HuH-7 (cell line): ENCODE data around the gene APIP.

Experiments used
- DNase-seq: peaks from one replicate; pipeline ENCODE4 v3.0.0; 2011; ENCODE audit warnings: low spot score

Gene APIP, protein sequence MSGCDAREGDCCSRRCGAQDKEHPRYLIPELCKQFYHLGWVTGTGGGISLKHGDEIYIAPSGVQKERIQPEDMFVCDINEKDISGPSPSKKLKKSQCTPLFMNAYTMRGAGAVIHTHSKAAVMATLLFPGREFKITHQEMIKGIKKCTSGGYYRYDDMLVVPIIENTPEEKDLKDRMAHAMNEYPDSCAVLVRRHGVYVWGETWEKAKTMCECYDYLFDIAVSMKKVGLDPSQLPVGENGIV

DNA sequence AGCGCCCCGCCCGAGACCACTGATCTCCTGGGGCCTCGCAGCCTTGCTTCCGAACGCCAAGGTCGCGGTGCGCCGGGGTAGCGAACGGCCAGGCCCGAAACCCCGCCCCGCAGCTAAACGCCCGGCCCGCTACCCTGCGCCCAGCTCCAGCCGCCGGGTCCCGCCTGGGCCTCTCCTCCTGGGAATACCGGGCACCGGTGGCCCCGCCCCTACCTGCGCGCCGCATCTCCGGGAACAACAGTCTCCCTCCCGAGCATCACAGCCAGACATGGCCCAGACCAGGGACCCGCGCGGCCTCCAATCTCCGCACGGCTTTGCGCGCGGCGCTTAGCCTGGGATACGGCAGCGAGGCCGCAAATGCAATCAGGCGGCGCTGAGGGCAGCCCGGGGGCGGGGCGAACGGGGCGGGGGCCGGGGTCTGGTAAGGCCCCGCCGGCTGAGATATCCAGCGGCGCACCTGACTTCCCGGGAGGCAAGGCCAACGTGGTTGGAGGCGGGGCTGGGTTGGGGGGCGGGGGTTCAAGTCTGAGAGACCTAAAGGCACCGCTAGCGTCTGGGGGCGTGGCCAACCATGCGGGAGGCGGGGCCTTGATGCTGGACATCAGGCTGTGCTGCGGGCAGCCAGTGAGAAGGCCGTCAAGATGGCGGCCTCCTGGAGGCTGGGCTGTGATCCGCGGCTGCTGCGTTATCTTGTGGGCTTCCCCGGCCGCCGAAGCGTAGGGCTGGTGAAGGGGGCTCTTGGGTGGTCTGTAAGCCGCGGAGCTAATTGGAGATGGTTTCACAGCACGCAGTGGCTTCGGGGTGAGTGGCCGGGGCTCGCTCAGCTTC, at the start of gene APIP, which contains the start of gene PDHX:
Gene APIP (minus strand): TSS at position 365 of the 828 bp plus-strand sequence. CDS start 95 bp downstream, at position 270.
Gene PDHX (plus strand): TSS at position 604 of the 828 bp plus-strand sequence. CDS start 38 bp downstream, at position 642.
- DNase-seq: peak; percentile 78

DNA sequence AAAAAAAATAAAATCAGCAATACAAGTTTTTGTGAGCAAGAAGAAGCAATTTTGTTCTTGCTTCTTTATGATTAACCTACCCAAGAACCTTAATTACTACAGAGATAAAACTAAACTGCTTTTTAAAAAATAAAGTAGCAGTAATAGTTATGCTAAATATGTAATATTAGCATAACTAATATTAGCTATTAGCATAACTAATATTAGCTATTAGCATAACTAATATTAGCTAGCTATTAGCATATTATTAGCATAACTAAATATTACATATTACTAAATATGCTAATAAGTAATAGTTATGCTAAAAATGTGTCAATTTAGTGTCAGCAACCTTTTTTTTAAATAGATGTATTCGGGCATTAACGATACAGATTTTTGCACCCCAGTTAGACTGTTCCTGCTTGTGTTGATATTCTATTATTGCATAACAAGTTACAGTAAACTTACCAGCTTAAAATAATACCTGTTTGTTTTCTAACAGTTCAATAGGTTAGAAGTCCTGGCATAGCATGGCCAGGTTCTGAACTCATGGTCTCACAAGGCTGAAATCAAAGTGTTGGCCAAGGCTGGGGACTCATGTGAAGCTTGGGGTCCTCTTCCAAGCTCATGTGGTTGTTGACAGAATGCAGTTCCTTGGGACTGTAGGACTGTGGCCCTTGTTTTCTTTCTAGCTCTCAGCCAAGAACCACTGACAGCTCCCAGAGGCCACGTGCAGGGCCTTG, 48.6 kb upstream of the APIP start:
- DNase-seq: no peak

DNA sequence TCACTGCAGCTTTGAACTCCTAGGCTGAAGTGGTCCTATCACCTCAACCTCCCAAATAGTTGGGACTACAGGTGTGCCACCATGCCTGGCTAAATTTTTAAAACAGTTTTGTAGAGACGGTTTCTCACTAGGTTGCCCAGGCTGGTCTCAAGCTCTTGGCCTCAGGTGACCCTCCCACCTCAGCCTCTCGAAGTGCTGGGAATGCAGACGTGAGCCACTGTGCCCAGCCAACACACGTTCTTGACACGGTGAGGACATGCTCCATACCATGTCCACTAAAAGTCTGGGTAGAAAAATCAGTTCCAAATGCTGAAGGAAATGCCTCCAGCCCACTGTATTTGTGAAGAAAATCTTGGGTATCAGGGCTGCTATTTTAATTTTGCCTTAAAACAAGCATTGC, 47.2 kb upstream of the APIP start:
- no peak for DNase-seq

DNA sequence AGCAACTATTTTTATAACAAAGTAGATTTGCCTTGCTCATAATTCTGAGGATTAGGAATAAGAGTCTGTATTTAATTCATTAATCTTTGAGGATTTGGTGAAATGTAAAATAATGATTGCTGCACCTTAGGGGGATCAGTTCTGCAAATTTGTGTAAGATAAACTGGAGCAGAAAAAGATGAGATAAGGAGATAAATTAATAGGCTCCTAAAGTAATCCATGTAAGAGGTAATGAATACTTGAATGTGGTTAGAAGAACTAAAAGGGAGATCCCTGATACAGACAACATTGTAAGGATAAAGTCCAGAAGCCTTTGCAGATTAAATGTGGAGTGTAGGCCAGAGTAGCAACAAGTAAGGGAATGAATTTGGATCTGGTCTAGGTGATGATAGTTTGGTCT, 45.9 kb upstream of the APIP start:
- no peak for DNase-seq

DNA sequence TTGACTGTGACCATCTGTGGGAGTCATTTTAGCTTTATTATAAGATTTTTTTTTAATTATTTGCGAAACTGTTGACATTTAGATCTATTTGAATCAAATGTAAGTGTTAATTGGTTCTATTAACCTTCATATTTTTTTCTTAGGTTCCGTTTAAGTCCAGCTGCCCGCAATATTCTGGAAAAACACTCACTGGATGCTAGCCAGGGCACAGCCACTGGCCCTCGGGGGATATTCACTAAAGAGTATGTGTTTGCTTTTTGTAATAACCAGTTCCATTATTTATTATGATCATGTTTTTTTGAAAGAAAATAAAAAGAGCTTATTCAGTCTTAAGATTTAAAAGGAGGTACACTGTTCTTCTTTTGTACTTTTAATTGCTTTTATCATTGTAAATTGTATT, 44.1 kb upstream of the APIP start:
- DNase-seq: no peak

DNA sequence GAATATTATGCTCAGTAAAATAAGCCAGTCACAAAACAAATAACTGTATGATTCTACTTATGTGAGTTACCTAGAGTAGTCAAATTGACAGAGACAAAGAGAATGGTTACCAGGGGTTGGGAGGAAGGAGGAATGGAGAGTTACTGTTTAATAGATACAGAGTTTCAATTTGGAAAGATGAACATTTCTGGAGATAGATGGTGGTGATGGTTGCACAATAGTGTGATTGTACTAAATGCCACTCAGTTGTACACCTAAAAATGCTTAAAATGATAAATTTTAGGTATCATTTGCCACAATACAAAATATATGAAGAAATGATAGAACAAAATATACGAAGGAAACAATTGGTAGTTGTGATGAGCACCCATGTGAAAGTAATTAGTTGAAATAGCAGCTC, 43.6 kb upstream of the APIP start:
- no peak for DNase-seq

DNA sequence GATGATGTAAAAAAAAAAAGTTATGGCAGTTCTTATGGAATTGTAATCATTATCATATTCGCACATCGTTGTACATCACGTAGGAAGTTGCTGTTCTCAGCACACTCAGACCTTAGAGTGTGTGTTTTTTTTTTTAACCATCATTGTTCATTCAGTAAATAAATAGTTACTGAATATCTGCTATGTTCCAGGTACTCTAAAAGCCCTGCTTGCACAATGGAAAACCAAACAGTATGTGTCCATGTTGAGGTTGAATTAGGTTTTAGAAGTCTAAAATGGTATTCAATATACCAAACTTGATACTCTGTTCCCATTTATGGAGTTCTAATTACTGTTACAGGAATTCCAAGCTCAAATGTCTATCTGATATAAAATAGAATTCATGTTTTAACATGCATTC, 41.4 kb upstream of the APIP start:
- no peak for DNase-seq

DNA sequence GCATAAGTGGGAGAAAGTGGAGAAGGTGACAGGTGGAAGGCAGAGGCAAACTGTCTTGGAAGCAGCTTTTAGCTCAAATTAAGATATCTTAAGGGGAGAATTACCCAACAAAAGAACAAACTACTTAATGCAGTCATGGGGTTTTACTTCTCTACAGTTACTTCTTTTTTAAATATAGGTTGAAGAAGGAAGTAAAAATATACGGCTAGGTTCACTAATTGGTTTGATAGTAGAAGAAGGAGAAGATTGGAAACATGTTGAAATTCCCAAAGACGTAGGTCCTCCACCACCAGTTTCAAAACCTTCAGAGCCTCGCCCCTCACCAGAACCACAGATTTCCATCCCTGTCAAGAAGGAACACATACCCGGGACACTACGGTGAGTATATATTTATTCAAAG, 41.0 kb upstream of the APIP start:
- DNase-seq: no peak

DNA sequence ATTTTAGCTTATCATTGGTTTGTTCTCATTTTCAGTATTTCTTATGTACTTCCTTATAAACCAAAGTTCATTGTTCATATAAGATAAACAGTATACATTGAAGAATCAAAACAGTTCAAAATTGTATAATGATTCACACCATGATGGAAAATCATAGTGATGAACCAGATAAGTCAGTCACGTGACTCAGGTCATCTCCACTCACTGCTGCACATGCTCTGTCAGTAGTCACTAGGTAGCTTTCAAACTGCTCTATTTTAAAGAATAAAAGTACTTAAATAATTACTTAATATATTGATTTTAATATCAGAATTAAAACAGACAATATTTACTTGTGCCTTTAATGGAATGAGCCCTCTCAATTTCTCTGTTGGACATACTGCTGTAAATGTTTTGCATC, 37.8 kb upstream of the APIP start:
- no peak for DNase-seq

DNA sequence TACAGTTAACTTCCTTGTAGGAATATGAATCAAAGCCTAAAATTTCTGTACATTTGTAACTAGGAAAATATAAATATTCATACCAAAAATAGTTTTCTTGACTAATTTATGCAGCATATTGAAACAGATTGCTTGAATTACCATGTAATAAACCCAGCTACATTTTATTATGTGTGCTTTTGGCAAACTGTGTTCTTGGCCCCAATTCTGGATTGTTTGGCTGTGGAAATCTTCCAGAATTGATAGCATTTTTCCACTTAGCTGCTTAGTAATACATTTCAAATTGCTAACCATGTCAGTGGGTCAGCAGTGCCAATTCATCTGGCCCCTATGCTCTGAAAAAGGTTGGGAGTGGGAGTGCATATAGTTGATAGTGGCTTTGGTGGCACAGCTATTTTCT, 32.5 kb upstream of the APIP start:
- DNase-seq: no peak

DNA sequence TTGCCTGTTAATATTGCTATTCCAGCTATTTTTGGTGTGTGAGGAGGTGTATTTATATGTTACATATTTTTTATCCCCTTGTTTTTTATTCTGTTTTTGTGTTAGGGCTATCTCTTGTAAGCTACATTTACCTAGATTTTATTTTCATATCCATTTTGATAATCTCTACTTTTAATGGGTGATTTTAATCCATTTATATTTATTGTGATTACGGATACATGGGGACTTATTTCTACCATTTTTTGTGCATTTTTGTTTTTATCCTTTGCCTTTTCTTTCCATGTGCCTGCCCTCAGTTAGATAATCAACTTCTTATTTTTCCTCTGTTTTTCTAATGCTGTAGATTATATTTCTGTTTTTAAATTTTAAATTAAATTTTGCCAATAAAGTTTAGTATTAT, 28.5 kb upstream of the APIP start:
- no peak for DNase-seq

DNA sequence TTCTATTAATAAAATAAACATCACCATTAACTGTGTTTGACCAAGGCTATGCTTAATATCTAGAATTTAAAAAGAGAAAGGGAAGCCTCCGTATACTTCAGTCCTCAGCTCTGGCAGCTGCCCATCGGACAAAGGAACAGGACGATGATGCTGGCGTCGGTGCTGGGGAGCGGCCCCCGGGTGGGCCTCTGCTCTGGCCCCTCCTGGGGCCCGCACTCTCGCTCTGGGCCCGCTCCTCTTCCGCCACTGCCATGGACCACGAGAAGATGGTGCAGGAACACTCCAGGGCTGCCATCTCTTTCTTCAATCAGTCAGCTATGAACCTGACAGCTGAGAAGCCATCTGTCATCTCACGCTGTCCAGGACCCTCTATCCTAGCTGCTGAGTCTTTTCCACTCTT, 25.5 kb upstream of the APIP start:
- DNase-seq: no peak

DNA sequence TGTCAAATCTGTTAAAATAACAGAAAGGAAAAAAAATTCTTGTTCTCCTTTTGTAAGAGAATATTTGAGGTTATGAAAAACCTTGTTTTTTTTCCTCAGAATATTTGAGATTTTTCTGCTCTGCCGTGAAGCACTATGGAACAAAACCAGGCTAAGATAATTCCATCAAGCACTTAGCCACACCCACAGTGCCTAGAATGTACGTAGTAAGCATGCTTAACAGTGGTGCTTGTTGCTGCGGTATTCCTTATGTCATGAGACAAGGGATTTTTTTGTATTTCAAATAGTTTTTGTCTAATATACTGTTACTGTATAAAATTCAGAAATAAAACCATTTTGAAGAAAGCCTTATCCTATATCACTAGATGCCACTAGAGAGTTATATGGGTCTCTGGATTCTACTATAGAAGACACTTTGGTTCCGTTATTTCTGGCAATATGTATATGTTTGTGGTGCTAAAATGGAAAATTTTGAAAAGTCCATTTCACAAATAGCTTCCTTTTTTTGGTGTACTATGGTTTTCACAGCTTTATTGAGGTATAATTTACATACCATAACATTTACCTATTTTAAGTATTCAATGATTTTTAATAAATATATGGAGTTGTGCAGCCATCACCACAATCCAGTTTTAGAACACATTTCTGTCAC, 24.0 kb upstream of the APIP start:
- DNase-seq: no peak

DNA sequence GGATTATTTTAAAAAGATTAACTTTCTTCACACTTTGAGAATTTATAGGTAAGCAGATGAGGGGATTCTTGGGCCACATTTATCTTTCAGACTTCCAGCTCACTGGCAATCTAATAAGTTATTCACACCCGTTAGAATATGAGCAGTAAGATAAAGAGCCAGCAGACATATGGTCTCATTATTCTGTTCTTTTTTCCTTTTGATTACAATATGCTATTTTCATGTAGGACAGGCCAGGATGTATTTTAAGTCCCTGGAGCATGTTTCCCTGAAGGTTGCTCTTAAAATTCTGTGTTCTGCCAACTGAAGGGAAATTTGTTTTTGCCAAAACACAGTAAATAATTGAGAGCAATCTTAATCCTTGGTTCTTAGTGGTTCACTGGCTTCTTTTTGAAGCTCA, 22.4 kb upstream of the APIP start:
- DNase-seq: no peak

DNA sequence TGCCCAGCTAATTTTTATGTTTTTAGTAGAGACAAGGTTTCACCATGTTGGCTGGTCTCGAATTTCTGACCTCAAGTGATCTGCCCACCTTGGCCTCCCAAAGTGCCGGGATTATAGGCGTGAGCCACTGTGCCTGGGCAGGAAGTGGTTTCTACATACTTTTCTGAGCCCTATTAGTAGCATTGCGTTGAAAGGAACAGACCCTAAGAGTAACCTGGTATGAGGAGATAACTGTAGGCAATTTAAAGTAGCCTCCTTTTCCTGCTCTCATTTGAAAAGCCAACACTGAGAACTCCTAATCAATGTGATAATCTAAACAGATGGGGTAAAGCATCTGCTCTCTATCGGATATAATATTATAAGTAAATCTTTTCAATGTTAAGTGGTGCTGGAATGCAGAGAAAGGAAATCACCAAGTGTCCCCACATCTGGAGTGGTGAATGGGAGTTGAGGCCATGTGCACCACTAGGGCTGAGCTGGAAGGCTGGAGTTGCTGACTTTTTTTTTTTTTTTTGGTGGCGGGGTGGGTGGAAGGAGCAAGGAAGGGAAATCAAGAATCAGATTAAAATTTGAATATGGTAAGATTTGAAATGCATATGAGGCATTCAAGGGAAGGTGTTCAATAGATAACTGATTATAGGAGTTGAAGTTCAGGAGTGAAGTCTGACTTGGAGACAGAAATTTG, 20.9 kb upstream of the APIP start:
- DNase-seq: no peak

DNA sequence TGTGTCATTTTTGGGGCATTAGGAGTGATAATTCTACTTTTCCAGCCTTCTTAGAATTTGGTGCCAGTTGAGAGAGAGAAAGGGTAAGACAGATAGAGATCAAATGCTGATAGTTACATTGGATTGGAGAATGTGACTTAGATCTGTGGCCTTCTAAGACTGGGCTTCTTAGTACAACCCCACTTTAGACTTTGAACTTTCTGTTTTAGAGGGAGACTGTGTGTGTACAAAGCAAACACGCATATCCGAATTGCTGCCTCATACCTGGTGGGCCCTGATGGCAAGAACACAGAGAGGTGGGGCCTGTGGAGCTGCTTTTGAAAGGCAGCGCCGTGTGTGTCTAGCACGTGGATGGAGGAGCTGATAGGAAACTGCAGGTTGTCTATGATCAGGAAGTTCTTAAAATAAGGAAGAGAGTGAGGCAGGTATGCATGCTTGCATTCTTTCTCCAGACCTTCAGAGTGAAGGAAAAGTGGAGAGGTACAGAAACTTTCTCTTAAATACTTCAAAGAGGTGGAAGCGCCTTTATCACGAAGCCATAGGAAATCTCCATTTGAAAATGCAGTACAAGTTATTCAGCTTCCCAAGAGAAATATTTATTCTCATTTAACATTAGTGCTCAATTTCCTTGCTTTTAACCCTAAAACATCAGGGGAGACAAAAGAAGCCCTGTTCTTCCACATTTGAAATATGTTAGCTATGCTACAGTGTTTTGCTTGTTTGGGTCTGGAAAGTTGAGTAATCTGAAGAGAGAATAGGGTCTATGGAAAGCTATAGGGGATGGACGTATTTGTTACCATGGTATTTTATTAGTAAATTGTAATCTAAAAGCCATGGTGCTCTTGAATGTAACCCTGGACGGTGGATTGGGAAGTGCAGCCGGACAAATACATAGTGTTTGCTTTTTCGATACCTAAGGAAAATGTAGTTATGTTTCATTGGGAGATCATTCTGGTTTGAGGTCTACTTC, 13.9 kb upstream of the APIP start:
- DNase-seq: peak; percentile 45

DNA sequence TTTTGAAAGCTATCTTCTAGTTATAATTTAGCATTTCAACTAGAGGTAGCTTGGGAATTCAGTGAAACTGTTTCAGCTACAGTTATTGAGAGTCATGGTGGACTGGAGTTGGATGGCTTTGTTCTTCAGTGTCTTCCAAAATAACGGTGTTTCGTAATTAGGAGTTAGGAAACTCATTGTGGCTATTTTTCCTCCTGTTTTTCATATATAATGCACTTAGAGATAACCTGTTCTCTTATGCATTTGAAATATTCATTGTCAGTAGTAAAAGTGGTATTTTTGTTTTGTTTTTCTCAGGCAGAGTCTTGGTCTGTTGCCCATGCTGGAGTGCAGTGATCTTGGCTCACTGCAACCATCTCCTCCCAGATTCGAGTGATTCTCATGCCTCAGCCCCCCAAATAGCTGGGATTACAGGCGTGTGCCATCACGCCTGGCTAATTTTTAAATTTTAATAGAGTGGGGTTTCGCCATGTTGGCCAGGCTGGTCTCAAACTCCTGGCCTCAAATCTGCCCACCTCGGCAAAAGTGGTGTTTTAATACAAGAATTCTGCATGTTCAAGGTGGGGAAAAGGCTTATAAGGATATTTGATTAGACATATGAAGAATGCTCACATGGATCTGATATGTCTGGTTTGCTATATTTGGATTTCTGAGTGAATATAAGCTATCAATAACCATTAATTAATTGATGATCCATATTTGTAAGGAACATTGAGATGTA, 12.9 kb upstream of the APIP start:
- no peak for DNase-seq

DNA sequence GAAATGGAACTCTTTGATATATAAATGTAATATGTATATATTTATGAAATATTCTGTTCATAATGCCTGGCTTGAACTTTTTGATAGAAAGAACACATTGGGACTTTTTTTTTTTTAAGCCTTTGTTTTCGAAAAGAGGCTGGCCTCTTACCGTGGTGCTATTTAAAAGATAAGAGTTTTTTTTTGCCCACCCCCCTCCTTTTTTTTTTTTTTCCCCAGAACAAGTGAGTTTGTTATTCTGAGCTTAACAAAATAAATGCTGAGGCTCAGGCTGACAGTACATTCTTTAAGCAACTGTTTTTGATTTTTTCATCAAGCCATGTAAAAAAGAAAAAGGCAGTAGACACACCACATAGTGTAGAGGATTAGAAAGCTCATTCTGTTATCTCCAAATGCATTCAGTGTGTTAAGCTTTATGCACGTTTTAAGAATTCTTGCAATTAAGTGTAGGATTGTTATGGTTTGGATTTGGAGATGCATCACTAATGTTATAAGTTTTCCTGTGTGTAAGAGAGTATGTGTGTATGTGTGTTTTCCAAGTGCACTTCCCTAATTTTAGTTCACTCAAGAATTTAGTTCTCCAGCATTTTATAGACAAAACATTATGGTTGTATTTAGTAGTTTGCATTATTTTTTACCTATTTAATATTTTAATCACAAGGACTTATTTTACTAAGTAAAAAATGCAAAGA, 12.2 kb upstream of the APIP start:
- no peak for DNase-seq

DNA sequence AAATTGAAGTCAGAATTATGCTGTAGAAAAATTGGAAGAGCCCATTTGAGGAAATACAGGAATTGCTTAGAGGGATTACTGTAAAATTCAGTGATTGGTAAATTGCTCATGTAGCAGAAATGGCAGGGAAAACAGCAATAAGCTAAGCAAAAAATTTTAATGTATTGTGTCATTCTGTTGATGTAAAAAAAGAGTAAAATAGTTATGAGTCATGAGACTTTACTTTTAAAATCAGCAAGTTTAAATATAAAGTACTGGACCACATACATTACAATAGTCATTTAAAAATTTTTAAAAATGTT, 10.6 kb upstream of the APIP start:
- DNase-seq: no peak
